GM12878 (cell line): ENCODE data around the gene BRCA2.

Experiments
- TF ChIP-seq, protein P1 (sequence below), 3 experiments: IDR thresholded peaks in 2 of 3; conservative IDR thresholded peaks in 1 of 3; 2 replicates each; pipeline ENCODE4 v1.5.1; 2011; ENCODE audit warnings: low read depth in 3 of 3, low read length in 3 of 3, mild to moderate bottlenecking in 3 of 3, control low read depth in 2 of 3, moderate library complexity in 2 of 3, inconsistent platforms in 1 of 3, mixed read lengths in 1 of 3; ENCODE audit not compliant: control insufficient read depth in 2 of 3, insufficient read depth in 1 of 3; ENCODE audit errors: extremely low read depth in 1 of 3
- TF ChIP-seq, protein P2 (sequence below): fragments of 150-350 bp; IDR thresholded peaks from 2 replicates; pipeline ENCODE4 v1.6.1; 2016; ENCODE audit warnings: low read depth, low read length

DNA sequence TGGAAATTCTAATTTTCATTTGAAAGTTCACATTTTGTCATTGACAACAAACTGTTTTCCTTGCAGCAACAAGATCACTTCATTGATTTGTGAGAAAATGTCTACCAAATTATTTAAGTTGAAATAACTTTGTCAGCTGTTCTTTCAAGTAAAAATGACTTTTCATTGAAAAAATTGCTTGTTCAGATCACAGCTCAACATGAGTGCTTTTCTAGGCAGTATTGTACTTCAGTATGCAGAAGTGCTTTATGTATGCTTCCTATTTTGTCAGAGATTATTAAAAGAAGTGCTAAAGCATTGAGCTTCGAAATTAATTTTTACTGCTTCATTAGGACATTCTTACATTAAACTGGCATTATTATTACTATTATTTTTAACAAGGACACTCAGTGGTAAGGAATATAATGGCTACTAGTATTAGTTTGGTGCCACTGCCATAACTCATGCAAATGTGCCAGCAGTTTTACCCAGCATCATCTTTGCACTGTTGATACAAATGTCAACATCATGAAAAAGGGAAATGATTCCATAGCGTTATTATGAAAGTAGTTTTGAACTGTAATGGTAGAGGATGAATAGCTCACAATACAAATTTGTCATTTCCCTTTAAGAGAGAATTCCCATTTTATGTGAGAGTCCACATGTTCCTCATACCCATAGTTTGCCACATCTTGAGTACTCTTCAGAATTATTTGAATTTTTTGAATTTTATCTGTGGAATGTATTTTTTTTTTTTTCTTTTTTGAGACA is 2.6 kb downstream of the BRCA2 start:
- TF ChIP-seq, protein P1, sequence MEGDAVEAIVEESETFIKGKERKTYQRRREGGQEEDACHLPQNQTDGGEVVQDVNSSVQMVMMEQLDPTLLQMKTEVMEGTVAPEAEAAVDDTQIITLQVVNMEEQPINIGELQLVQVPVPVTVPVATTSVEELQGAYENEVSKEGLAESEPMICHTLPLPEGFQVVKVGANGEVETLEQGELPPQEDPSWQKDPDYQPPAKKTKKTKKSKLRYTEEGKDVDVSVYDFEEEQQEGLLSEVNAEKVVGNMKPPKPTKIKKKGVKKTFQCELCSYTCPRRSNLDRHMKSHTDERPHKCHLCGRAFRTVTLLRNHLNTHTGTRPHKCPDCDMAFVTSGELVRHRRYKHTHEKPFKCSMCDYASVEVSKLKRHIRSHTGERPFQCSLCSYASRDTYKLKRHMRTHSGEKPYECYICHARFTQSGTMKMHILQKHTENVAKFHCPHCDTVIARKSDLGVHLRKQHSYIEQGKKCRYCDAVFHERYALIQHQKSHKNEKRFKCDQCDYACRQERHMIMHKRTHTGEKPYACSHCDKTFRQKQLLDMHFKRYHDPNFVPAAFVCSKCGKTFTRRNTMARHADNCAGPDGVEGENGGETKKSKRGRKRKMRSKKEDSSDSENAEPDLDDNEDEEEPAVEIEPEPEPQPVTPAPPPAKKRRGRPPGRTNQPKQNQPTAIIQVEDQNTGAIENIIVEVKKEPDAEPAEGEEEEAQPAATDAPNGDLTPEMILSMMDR (IDR thresholded peaks at IDR 0.05 in 2 of 3, conservative IDR thresholded peaks at IDR 0.05 in 1 of 3; ENCODE audit: control insufficient read depth in 2 of 3, extremely low read depth in 1 of 3, insufficient read depth in 1 of 3, low read depth in 3 of 3, low read length in 3 of 3), result no peak
- TF ChIP-seq, protein P2, sequence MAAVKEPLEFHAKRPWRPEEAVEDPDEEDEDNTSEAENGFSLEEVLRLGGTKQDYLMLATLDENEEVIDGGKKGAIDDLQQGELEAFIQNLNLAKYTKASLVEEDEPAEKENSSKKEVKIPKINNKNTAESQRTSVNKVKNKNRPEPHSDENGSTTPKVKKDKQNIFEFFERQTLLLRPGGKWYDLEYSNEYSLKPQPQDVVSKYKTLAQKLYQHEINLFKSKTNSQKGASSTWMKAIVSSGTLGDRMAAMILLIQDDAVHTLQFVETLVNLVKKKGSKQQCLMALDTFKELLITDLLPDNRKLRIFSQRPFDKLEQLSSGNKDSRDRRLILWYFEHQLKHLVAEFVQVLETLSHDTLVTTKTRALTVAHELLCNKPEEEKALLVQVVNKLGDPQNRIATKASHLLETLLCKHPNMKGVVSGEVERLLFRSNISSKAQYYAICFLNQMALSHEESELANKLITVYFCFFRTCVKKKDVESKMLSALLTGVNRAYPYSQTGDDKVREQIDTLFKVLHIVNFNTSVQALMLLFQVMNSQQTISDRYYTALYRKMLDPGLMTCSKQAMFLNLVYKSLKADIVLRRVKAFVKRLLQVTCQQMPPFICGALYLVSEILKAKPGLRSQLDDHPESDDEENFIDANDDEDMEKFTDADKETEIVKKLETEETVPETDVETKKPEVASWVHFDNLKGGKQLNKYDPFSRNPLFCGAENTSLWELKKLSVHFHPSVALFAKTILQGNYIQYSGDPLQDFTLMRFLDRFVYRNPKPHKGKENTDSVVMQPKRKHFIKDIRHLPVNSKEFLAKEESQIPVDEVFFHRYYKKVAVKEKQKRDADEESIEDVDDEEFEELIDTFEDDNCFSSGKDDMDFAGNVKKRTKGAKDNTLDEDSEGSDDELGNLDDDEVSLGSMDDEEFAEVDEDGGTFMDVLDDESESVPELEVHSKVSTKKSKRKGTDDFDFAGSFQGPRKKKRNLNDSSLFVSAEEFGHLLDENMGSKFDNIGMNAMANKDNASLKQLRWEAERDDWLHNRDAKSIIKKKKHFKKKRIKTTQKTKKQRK, result no peak
